ENCODE measurements around the gene OGG1. TPM values are rescaled to one million over a fixed set of nuclear protein-coding genes. Genes with fewer than 3 reads are reported as not detected.

Gene OGG1
- total and polyA plus RNA-seq, 9 of the 15 experiments (the other 6 are each of a cell fraction or from before 2014, with no cell fraction given), result 6.6 to 33.0 (median 24.4) TPM

DNA sequence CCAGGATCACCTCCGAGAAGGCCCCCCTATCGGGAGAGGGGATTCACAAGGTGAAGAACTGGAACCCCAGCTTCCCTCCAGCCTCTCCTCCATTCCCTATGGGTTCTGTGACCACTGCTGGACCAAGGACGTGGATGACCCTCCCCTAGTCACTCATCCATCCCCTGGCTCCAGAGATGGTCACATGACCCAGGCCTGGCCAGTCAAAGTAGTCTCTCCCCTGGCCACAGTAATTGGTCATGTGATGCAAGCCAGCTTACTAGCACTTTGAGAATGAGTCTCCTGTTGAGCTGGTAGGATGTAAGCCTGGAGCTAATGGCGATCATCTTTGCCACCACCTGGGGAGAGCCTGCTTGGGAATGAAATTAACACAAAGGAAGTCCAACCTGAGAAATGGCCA lies 16.1 kb downstream of the OGG1 start (continued):
- TF ChIP-seq, protein P1, sequence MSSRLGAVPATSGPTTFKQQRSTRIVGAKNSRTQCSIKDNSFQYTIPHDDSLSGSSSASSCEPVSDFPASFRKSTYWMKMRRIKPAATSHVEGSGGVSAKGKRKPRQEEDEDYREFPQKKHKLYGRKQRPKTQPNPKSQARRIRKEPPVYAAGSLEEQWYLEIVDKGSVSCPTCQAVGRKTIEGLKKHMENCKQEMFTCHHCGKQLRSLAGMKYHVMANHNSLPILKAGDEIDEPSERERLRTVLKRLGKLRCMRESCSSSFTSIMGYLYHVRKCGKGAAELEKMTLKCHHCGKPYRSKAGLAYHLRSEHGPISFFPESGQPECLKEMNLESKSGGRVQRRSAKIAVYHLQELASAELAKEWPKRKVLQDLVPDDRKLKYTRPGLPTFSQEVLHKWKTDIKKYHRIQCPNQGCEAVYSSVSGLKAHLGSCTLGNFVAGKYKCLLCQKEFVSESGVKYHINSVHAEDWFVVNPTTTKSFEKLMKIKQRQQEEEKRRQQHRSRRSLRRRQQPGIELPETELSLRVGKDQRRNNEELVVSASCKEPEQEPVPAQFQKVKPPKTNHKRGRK (tag; IDR thresholded peaks at IDR 0.05), result no peak

DNA sequence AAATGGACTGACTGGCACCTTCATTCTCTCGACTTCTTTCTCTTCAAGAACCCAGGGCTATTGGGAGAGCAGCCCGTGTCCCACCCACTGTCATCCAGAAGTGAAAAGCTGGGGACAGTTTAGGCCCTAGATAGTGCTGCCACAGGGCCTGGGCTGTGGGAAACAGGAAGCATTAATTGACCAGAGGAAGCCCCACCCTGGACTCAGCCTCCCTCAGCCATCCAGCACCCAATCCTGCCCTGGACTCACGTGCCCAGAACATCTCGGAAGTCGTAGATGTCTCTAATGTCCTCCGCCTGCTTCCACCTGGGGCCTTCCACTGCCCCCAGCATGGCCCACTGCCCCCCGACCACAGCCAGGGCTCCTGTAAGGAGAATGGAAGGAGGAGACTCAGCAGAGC lies 17.7 kb downstream of the OGG1 start:
- H3K27ac ChIP-seq (ENCODE audit: extremely low read depth, low read depth, low read length), result no peak overlapping the region
- DNase-seq (ENCODE audit: extremely low read depth in 1 of 4, low spot score in 3 of 4) (no peak), FAIRE-seq (no peak), ATAC-seq (no peak)
- no peaks in the 10 kb centered on the region for H3K36me3 ChIP-seq (ENCODE audit: control insufficient read depth, insufficient read depth, low read length)
- H3K9me3 ChIP-seq (replicated peaks; ENCODE audit: control insufficient read depth, insufficient read depth, low read depth, low read length), result no peaks in the 10 kb centered on the region
- no peaks in the 10 kb centered on the region for H3K27me3 ChIP-seq (ENCODE audit: control insufficient read depth in 2 of 2, insufficient read depth in 2 of 2, low read length in 2 of 2)
- H3K4me3 ChIP-seq, result no peak overlapping the region
- no peaks in the 10 kb centered on the region for H4K20me1 ChIP-seq (replicated peaks; ENCODE audit: control insufficient read depth, insufficient read depth, low read length)
- POLR2A ChIA-PET, result interaction anchor here (0.7 to 1.3 kb wide), 6 partner anchors 11 to 20 kb away, joined by 3 to 5 read pairs (median 4); no protein-coding TSS in a partner anchor
- no peak for TF ChIP-seq ZNF766 (CRISPR knock-in tag; conservative IDR thresholded peaks at IDR 0.05)
- TF ChIP-seq BMI1 (IDR thresholded peaks at IDR 0.05; ENCODE audit: low read length), result no peak
- no peak for TF ChIP-seq ZNF77 (CRISPR knock-in tag; IDR thresholded peaks at IDR 0.05)
- TF ChIP-seq BHLHE40 (IDR thresholded peaks at IDR 0.05; ENCODE audit: low read length), result peak; percentile 54; the same call in 1 of the 2 replicates
- no peak for TF ChIP-seq PHF8 (IDR thresholded peaks at IDR 0.05; ENCODE audit: borderline replicate concordance, low read length)
- TF ChIP-seq MXI1 (IDR thresholded peaks at IDR 0.05; ENCODE audit: low read depth, low read length), result no peak
- intact Hi-C loops (cut with micrococcal nuclease) (no loop called here), in situ Hi-C loops (cut with MboI) (no loop called here)
- no peak overlapping the region for H2AFZ ChIP-seq (ENCODE audit: low read depth, low read length)
- CTCF ChIA-PET (ENCODE audit: low intra/inter-chr PET ratio), result no interaction called here
- H3K4me1 ChIP-seq (replicated peaks in 1 of 2; ENCODE audit: control insufficient read depth in 2 of 2, insufficient read depth in 2 of 2, low read length in 2 of 2), result peaks cover 0 to 19% of the 10 kb centered on the region in 2 experiments; a peak in 3 of 5 replicates
- H3K79me2 ChIP-seq (ENCODE audit: control insufficient read depth, insufficient read depth, low read length), result no peaks in the 10 kb centered on the region
- 42% methylated on average over 7 of the region's 7 CpGs for WGBS (ENCODE audit: insufficient coverage, low coverage, missing lambda C conversion rate)
- H3K9ac ChIP-seq (ENCODE audit: insufficient read depth in 1 of 2, low read depth in 2 of 2, low read length in 2 of 2), result peak overlapping the region in 1 of 2 experiments; percentile 85; a peak in 2 of 4 replicates
- H3K4me2 ChIP-seq (ENCODE audit: insufficient read depth, low read length), result no peak overlapping the region
- no peaks in the 10 kb centered on the region for H3K9me1 ChIP-seq (ENCODE audit: control insufficient read depth, insufficient read depth, low read length)
- BruUV-seq (replicated peaks), result no TSS peak
